NCI-H1417 (cell line): ENCODE data around the gene SERINC5.
A peak's percentile ranks its signal among the peaks of the same experiment; 100 is the strongest.
"Not testable (repeated sequence)": the region's sequence is repeated elsewhere in the genome, so short reads cannot be mapped to it uniquely, and the experiment has no call there.

Experiments
- DNase-seq, 3 experiments: peaks; one replicate each; lab custom pipeline; 2025; lab: John Stamatoyannopoulos, UW

Gene SERINC5

DNA sequence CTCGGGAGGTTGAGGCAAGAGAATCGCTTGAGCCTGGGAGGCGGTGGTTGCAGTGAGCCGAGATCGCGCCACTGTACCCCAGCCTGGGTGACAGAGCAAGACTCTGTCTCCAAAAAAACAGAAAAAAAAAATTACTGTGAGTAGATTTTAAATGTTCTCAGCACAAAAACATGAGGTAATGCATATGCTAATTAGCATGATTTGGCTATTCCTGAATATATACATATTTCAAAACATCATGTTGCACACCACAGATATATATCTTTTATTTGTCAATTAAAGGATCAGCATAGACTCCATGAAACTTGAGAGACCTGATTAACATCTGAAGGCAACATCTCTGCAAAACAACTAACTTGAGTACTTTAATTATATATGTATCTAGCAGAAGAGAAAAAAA is 117.4 kb downstream of the SERINC5 start:
- no peak for DNase-seq

DNA sequence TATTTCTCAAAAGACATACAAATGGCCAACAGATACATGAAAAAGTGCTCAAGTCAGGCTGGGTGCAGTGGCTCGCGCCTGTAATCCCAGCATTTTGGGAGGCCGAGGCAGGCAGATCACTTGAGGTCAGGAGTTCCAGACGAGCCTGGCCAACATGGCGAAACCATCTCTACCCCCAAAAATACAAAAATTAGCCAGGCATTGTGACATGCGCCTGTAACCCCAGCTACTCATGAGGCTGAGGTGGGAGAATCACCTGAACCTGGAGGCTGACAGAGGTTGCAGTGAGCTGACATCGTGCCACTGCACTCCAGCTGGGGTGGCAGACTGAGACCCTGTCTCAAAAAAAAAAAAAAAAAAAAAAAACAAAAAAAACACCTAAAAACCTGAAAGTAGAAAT is 119.0 kb downstream of the SERINC5 start:
- not testable (repeated sequence) for DNase-seq

DNA sequence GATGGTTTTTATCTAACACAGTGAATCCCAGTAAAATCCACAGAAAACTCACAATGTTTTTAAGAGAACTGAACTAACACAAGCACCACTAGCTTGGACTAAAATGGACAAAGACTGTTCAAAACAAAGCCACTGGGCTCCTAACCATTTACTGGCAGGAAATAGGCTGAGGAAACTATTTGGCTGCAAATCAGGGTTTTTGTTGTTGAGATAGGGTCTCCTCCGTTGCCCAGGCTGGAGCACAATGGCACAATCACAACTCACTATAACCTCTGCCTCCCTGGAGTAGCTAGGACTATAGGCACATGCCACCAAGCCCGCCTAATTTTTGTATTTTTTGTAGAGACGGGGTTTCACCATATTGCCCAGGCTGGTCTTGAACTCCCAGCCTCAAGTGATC is 121.0 kb downstream of the SERINC5 start:
- DNase-seq = no peak

DNA sequence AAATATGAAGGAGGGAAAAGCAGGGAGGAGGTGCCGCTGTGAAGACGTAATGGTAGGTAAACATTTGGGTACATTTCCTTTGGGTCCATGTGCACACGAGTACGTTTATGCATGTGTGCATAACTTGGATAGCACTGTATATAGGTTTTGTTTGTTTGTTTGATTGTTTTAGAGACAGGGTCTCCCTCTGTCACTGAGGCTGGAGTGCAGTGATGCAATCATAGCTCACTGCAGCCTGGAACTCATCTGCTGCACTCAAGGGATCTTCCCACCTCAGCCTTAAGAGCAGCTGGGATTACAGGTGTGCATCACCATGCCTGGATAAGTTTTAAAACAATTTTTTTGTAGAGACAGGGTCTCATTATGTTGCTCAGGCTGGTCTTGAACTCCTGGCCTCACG is 126.7 kb downstream of the SERINC5 start:
- no peak for DNase-seq

DNA sequence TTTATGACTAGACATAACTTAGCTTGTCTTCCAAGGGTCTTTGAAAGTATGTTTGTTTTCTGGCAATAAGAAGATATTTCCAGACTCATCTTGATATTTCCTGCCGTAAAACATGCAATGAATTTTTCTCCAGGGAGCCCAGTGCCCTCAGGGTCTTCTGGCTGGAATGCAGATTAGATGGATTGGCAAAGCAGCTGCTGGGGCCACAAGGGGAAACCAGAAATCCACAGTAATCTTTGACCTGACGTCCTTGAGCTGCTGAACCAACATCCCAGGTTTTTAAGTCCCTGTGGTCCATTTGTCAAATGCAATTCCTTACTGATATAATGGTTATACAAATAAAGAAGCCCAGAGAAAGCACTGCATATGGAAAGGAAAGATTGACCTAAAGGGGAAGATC is 127.7 kb downstream of the SERINC5 start:
- peak in 1 of 3 experiments; percentile 1 for DNase-seq

DNA sequence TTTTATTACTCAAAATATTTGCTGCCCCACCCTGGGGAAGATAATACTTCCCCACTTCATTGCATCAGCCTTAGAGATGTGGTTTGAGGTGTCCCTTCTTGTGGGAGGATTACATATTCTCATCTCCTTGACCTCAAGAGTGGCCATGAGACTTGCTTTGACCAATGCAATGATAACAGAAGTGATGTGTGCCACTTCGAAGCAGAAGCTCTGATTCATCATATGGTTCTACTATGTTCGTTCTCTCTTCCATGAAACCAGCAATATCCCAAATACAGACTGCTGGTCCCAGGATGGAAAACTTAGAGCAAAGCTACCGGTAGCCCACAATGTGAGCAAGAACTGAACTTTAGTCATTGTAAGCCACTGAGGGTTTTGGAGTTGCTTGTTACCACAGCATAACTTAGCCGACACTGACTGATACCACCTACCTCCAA is 128.7 kb downstream of the SERINC5 start:
- DNase-seq = no peak

DNA sequence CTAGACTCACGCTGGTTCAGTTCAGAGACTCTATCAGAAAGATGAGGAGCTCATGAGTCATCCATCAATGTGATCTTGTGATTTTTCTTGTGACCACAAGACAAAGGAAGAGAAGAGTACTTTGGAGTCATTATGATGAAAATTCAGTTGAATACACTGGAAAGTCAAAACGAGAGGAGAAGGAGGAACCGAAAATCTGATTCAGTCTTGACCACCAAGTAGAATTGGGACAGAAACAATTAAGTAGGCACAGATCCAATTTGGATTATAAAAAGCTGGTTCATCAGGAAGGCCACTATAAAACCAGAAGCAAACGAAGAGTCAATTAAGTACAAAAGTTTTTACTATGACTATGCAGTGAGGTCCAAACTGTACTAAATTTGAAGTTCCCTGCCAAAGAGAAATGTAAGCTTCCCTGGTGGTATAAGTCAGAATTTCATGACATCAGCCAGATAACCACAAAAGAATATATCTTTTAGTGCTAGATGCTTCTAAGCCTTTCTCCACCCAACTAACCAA is 129.8 kb downstream of the SERINC5 start:
- DNase-seq = no peak

DNA sequence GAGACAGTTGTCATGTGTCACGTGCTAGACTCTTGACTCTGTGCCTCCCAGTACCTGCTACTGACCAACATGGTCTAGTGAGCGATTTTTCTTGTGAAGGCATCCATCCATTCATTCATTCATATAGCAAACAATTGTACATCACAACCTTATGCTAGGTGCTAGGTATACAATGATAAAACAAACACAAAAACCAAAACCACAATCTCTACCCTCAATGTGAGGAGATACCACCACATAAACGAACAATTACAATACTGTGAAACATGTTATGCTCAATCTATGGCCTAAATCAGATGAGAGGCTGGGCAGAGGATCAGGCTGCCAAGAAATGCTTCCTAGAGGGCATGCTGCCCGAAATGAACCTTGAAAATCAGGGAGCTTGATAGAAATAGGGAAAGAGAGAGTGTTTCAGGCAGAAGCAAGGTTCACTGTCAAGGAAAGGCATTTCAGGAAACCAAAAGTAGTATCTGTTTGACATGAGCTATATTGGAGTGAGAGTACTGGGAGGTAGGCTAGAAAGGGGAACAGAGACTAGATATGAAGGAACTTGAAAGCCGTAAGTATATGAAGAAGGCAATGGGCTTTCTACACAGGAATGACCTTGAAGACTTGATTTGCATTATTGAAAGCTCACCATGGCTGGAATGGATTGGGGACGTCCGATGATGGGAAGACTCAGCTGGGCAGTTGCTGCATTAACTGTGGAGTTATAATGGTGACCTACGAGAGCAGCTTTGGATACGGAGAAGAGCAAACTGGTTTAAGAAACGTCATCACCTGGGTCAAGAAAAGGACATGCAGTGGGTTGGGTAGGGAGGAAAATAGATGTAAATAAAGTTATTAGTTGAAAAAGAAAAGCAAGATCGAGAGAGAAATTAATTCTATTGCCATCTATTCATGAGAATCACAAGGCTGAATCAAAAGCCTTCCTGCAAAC is 130.6 kb downstream of the SERINC5 start:
- DNase-seq = no peak

DNA sequence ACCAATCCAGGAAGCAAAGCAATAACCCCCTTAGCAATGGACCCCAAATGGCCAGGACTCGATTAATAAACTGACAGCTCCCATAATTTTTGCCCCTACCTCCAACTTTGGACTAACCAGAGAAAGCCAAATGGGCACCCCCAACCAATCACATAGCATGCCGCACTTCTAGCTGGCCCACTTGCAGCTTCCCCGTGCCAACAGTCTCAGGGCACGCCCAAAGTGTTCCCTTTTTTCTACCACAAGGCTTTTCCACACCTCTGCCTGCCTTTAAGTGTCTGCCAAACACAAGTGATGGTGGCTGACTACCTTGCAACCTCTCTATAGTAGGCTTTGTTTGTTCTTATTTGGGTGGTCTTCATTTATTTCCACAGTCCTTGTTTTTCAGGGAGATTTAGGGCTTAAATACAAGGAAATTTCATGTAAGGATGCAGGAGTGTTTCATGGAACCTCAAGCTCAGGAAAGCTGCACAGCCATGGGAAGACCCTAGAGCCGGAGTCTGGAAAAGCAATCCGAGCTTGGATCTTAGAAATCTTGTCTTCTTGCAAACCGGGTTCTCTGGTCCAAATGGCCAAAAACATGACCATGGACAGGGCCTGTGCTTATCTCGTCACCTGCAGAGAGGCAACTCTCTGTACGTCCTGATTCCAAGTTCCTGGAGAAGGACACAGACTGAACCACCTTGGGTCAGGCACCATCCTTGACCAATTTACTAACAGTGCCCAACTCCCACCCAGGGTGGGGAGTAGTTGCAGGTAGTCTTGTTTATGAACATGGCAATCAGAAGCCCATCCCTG is 131.5 kb downstream of the SERINC5 start:
- no peak for DNase-seq

DNA sequence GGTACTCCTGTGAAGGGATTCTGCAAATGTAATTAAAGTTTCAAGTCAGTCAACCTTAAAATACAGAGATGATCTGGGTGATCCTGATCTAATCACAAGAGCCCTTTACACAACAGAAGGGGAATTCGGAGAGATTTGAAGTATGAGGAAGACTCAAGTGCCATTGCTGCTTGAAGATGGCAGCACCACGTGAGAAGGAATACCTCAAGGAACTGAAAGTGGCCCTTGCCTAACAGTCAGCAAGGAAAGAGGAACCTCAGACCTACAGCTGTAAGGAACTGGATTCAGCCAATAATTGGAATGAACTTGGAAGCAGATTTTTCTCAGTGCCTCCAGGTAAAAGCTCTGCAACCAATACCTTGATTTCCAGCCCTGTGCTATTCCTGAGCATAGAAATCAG is 133.3 kb downstream of the SERINC5 start:
- DNase-seq = no peak

DNA sequence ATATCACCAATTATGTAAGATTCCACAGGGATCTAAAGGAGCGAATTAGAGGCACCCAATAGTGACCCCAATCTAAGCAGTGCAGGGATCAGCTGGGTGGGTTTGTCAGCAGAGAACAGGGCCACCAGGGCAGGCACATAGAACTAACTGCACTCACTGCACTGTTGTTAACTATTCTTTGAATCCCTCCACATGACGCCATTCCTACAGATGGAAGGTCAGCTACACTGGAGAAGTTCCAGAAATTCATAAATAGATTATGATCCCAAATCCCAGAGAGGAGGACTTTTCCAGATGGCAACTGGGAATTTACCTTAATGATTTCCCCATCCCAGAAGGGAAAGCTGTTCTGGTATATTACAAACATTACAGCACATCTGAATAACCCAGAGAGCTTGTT is 136.5 kb downstream of the SERINC5 start:
- no peak for DNase-seq

DNA sequence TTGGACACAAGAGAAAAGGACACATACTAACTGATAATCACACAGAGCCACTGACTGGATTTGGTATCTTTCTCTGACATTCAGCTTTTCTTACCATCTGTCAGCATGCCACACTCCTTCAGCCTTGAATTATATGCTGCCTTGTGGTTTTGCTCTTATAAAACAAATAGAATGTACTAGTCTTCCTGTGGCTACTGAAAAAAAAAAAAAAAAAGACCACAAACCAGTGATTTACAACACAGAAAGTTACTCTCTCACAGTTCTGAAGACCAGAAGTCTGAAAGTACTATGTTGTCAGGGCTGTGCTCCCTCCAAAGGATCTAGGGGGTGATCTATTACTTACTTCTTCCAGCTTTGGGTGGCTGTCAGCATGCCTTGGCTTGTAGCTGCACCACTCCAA is 138.4 kb downstream of the SERINC5 start:
- no peak for DNase-seq

DNA sequence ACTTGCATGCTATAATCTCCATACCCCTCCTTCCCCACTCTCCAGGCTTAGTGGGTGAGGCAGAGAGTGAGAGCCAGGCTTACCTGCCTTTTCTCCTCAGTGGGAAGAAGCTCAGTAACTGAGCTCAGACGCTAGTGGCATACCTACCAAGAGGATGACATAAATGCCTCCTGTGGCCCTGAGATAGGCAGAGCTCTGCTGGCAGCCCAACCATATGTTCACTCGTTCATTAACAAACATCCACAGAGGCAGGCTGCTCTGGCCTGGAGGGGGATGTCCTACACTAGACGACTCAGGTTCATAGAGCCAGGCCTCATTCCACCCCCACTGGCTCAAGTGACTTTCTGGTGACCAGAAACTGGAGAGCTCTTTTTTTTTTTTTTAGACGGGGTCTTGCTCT is 139.4 kb downstream of the SERINC5 start:
- no peak for DNase-seq

DNA sequence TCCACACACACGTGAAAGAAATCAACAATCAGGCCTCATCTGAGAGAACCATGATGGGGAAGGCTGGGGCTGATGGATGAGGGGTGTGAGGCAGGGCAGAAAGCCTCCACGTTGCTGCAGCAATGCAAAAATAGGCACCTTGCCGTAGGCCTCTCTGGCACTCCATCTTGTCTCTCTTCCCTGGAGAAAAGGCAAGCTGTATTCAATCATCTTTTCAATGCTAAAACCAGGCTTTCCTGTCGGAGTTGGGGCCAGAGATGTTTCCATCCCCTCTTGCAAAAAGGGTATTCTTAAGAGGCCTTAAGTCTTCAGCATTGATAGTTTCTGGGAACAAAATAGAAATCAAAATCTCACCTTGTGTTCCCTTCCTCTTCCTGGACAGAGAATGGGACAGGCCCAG is 139.8 kb downstream of the SERINC5 start:
- DNase-seq = no peak

DNA sequence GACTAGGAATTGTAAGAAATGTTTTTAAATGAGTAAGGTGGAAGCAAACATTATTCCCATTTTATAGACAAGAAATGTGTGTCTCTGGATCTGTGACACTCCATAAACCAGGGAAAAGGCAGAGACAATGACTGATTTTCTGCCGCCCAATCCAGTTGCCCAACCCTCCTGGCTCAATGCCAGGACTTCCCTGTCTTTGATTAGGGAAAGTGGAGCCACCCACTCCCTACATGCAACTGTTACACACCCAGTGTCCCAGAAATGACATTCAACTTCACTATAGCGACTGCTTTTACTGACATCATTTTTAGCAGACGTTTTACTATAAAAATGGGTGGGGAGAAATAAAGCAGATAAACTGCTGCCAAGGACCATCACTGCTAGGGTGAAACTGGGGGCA is 141.0 kb downstream of the SERINC5 start:
- no peak for DNase-seq

DNA sequence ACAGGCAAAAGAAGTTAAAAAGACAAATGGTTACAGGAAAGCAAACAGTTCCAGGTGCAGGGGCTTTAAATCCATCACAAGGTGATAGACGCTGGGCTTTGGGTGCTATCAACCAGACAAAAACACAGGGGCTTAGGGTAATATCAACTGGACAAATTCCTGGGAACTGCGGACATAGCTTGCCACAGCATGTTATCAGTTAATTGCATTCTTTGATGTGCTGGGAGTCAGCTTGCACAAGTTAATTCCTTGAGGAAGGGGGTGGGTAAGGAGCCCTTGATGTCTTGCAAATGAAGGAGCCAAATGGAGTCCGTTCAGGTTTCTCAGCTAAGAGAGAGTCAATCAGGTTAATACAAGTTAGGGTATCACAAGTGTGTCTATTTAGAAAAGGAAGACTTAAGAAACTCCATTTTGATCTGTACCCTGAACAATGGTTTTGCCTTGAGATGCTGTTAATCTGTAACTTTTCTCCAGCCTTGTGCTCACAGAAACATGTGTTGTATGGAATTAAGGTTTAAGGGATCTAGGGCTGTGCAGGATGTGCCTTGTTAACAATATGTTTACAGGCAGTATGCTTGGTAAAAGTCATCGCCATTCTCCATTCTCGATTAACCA is 144.4 kb downstream of the SERINC5 start:
- DNase-seq = not testable (repeated sequence)

DNA sequence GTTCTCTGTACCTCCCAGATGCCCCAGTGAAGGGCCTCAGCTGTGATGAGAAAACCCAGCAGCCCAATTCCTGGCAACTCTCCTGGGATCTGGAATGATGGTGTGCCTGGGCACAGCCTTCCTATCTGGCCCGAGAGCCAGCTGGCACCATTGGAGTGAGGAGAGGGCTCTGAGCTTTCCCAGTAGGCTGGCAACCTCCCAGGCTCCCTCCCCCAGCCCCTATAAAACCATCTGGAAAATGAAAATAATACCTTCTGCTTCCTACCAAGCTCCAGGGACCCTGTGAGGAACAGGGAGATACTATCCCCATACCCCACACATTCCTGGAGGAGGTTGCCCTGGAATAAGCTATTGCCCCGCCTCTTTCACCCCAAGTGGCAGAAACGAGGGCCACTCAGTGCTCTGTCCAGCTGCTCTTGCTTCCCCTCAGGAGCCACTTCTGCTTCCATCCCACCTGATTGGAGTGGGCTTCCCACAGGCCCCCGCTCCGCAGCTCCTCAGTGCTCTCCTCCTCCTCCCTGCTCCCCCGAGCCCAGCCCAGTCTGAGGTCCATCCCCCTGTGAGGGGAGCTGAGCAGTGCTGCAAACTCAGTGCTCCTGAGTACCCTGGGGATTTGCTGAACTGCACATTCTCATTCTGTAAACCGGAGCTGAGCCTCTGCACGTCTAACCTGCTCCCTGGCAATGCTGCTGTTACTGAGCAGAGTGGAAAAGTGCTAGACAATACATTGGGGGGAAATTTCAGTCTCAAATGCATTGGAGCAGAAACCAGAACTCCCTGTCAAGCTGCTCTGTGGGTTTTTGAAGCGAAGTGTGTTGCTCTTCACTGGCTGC is 146.0 kb downstream of the SERINC5 start:
- DNase-seq = no peak

DNA sequence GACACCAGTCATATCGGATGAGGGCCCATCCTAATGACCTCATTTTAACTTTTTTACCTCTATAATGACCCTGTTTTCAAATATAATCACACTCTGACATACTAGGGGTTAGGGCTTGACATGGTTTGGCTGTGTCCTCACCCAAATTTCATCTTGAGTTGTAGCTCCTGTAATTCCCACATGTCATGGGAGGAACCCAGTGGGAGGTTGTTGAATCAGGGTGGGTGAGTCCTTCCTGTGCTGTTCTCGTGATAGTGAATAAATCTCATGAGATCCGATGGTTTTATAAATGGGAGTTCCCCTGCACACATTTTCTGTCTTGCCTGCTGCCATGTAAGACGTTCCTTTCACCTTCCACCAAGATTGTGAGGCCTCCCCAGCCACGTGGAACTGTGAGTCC is 148.9 kb downstream of the SERINC5 start:
- no peak for DNase-seq

DNA sequence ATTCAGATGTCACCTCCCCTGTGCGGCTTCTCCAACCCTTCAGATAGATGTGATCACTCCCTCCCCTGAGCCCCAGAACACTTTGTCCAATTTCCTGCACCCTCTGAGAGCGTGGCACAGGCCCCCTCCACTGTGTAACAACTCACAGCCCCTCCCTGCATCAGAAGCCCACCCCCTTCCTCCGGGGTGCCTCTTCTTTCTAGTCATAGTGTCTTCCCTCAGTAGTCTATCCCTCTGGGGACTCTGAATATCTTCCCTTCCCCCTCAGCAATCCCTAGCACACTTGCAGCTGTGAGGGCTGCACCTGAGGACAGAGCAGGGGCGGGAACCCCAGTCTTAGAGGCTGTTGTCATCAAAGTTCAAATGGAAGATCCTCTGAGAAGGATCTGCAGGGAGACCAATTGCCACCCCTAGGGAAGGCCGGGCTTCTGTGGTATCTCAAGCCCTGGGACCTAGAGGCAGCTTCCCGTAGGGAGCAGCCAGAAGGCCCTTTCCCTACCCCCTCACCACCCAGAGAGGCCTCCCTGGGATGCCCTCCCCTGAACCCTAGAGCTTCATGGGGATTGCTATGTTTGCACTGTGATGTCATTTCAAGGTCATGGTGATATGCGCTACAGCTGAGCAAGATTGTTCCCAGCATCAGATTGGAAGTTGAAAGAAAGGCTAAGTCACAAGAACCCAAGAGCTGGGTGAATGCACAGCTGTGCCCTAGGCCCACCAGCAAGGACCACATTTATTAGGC is 150.0 kb downstream of the SERINC5 start:
- DNase-seq = no peak

DNA sequence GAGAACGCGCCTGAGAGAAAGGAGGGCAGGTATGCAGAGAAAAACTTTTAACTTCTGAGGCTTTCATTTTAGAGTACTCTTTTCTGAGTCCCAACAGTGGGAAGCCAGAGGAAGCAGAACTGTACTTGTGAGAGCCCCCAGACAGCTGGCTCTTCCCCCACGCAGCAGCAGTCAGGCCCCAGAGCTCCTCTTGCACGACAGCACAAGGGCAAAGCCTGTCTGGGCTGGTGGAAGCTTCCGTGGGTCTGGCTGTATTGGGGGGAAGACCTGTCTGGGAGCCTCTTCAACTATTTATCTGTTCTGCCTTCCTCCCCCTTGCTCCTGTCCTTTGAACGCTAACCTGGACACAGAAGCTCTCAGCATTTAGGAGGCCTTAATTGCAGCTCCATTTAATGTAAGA is 152.5 kb downstream of the SERINC5 start:
- DNase-seq = no peak

DNA sequence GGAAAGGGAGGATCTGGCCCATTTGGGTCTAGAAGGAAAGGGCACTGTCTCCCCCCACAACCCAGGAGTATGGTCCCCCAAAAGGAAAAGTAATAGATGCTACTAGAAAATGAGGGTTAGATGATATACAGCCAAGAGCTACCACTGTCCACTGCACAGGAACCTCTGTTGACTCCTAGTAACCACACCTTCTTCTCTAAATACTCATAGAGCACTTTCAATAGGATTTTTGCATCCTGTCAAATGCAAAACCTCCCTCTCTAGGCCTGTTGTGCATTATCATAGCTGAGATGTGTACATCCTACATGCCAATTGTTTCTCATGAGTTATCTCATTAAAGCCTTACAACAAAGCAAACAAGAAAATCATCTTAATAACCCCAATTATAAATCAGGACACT is 153.9 kb downstream of the SERINC5 start:
- DNase-seq = no peak
